Measurements from ENCODE around the gene SP2.

- TF ChIP-seq, protein P1, sequence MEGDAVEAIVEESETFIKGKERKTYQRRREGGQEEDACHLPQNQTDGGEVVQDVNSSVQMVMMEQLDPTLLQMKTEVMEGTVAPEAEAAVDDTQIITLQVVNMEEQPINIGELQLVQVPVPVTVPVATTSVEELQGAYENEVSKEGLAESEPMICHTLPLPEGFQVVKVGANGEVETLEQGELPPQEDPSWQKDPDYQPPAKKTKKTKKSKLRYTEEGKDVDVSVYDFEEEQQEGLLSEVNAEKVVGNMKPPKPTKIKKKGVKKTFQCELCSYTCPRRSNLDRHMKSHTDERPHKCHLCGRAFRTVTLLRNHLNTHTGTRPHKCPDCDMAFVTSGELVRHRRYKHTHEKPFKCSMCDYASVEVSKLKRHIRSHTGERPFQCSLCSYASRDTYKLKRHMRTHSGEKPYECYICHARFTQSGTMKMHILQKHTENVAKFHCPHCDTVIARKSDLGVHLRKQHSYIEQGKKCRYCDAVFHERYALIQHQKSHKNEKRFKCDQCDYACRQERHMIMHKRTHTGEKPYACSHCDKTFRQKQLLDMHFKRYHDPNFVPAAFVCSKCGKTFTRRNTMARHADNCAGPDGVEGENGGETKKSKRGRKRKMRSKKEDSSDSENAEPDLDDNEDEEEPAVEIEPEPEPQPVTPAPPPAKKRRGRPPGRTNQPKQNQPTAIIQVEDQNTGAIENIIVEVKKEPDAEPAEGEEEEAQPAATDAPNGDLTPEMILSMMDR (IDR thresholded peaks at IDR 0.05): no peak
- TF ChIP-seq POLR2AphosphoS5 (IDR thresholded peaks at IDR 0.05; ENCODE audit: insufficient read depth in 1 of 2, low read depth in 1 of 2) (no peak), POLR2A (IDR thresholded peaks at IDR 0.05) (no peak)
Measured at GRCh38 chr17:47853616-47854015, 42.4 kb upstream of the SP2 start.
